GM19025 (cell line): ENCODE data around the gene TRPC4AP.

Source experiments
- ATAC-seq: cut with Tn5 transposase; IDR thresholded peaks from one replicate; pipeline ENCODE4 v1.9.1; 2021; ENCODE audit warnings: mild to moderate bottlenecking, low read depth, moderate library complexity; ENCODE audit not compliant: unreplicated experiment

The TRPC4AP gene

DNA sequence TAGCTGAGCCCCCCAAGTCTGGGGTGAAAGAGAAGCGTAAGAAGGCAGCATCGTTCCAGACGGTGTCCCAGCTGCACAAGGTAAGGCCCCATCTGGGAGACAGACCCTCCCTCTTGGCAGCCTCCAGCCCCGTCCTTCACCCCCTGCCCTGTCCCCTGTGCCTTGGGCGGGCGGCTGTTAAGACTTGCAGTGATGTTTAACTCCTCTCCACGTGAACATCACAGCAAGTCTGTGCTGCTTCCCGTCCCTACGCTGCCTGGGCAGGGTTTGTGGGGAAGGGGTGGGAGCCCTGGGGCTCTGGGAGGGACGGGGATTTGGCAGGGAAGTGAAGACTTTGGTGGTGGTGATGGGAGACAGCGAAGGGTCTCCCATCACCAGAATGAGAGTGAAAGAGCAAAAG, 102.4 kb downstream of the TRPC4AP start:
- no peak for ATAC-seq

DNA sequence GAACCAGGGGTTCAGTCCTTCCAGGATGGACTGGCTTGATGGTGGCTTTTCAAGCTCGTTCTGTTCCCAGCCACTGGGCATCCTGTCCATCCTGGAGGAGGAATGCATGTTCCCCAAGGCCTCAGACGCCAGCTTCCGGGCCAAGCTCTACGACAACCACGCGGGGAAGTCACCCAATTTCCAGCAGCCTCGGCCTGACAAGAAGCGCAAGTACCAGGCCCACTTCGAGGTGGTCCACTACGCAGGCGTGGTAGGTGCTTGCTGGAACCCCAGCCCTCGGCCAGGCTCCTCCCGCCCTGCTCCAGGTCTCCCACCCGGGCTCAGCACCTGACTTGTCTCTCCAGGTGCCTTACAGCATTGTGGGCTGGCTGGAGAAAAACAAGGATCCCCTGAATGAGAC, 102.9 kb downstream of the TRPC4AP start:
- no peak for ATAC-seq

DNA sequence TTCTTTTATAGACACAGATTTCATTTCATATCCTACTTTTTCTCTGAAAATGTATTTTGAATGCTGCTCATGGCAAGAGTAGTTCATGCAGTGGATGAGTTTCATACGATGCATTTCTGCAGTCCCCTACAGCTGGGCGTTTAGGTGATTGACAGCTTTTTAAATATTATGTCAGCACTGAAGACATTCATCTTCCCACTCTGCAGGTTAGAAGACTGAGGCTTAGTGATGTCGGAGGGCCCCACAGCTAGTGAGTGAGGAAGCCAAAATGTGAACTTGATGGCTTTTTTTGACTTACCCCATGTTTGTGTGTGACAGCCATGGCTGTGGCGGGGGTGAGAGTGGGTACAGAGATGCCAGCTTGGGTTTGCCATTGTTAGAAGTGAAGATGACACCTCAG, 103.5 kb downstream of the TRPC4AP start:
- ATAC-seq = no peak

DNA sequence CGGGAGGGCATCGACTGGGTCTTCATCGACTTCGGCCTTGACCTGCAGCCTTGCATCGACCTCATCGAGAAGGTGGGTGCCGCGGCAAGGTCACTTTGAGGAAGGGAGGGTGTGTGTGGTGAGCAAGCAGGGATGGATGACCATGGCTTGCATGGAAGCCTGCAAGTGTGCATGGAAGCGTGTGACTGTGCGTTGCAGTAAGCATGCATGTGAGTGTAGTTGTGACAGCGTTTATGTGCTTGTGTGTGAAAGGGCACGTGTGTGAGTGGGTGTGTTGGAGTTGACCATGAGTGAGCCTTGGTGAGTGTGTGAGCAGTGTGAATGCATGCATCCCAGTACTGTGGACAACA, 104.4 kb downstream of the TRPC4AP start:
- no peak for ATAC-seq

DNA sequence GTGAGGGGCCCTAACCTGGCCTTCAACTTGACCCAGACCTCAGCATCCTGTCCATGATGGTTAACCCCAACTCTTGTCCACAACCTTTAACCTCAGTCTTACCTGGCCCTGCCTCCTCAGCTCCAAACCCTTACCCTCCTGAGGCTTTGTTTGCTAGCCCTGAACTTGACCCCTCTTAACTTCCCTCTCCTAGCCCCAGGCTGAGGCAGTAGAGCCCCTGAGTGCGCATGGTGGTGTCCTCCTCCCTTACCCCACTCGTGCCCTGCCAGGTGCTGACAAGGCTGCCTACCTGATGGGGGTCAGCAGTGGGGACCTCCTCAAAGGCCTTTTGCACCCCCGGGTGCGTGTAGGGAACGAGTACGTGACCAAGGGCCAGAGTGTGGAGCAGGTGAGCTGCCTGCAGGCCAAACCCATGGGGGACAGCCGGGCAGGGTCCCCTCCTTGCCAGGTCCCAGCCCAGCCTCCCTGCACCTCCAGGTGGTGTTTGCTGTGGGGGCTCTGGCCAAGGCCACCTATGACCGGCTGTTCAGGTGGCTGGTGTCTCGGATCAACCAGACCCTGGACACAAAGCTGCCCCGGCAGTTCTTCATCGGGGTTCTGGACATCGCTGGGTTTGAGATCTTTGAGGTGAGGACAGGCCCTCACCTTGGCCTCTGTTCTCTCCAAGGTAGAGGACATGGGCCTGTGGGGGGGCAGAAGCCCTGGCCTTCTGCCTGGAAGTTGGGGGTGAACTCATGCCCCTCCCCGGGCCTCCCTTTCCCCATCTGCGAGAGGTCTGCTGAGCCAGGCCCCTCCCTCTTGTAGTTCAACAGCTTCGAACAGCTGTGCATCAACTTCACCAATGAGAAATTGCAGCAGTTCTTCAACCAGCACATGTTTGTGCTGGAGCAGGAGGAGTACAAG, 105.1 kb downstream of the TRPC4AP start:
- no peak for ATAC-seq

DNA sequence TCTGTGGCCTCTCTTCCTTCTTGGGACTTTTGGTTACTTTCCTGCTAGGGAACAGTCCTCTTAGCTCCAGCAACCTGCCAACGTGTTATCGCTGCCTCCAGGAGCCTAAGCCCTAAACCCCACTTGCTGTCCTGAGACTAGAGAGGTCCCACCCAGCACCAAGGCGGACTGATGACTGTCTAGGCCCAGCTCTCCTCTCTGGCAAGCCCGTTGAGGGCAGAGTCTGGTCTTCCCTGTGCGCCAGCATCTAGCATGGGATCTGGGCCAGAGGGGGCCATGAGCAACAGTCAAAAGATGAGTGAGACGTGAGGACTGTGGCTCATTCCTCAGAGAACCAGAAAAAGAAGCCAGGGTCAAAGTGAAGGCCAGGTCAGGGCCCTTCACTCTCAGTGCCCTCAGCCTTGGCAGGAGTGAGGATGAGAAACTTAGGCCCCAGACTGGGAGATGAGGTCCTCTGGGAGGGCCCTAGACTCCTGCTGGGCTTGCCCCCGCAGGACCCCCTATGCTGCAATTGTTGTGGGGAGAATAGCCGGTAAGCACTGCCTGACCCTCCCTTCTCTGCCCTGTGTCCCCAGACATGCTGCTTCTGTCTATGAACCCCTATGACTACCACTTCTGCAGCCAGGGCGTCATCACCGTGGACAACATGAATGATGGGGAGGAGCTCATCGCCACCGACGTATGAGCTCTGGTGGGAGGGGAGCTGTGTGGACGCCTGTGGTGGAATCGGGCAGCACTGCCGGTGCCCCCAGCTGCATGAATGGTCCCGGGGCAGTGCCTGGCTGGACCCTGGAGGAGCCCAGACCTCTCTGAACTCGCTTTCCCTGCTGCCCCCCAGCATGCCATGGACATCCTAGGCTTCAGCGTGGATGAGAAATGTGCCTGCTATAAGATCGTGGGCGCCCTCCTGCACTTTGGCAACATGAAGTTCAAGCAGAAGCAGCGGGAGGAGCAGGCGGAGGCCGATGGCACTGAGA, 106.0 kb downstream of the TRPC4AP start:
- no peak for ATAC-seq

DNA sequence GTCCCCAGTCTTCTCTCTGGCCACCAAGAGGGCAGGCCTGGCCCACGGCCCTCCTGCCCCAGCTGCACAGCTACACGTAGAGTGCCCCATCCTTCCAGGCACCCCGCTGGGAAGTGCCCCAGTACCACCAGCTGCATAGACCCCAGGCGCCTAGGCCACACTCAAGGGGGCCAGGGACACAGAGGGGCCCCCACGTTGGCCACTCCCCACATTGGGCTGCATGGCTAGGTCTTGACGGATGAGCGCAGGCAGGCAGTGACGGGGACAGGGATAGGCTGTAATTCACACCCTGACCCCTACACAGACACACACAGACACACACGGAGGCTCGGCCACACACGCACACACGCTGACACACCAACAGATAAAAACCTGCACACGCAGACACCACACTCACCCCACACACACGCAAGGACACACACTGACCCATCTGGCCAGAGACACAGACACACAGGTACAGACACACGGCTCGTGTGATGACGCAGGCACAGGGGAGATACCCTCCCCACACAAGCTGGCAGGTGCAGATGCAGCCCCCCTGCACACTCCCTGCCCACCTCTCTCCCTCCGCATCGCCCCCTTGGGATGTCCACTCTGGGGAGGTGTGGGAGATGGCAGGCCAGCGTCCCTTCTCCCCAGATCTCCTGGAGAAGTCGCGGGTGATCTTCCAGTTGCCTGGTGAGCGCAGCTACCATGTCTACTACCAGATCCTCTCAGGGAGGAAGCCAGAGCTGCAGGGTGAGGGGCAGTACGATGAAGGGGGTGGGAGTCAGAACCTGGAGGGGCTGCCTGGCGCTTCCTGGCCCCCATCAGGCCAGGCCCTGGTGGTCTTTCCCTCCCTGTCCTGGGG, 106.9 kb downstream of the TRPC4AP start:
- ATAC-seq = no peak

DNA sequence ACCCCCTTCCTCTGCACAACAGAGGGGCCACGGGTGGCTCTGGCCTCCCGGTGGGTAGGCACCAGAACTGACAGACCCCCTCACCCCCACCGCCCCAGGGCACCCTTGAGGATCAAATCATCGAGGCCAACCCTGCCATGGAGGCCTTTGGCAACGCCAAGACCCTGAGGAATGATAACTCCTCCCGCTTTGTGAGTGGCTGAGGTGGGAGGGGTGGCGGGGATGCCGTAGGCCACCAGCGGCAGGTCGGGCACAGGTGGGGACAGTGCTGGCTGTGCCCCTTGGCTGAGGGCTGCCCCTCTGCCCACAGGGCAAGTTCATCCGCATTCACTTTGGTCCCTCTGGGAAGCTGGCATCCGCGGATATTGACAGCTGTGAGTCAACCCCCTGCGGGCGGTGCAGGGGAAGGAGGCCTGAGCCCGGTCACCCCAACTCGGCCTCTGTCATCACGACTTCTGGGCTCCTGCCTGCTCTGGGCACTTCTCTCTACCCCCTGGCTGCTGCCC, 107.8 kb downstream of the TRPC4AP start:
- no peak for ATAC-seq

DNA sequence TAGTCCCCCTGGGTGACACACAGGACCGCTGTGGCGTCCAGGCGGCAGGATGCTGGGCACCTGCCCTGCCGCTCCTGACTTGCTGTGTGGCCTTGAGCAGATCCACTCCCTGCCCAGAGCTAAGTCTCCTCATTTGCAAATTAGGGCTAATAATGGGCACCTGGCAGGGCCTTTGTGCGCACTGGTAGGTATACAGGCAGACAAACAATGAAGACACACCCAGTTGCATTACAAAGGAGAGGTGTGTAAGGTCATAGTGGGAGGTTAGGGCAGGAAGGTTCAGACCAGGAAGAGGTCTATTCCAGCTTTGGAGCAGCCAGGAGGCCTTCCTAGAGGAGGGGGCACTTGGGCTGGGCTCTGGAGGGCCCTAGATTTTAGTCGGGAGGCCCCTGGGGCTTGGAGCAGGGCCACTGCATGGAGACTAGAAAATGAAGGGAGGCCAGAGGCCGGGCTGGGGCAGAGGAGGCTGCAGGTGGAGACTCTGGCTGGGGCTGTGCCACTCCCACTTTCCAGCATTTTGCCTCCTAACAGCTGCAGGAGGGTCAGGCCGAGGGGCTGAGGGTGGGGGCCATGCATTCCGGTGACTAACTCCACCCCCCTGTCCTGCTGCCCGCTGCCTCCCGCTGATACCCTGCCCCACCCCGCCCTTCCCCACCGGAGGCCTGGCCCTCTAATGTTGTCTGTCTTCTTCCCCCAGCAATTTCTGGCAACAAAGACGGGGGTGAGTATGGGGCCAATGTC, 108.4 kb downstream of the TRPC4AP start:
- ATAC-seq = no peak

DNA sequence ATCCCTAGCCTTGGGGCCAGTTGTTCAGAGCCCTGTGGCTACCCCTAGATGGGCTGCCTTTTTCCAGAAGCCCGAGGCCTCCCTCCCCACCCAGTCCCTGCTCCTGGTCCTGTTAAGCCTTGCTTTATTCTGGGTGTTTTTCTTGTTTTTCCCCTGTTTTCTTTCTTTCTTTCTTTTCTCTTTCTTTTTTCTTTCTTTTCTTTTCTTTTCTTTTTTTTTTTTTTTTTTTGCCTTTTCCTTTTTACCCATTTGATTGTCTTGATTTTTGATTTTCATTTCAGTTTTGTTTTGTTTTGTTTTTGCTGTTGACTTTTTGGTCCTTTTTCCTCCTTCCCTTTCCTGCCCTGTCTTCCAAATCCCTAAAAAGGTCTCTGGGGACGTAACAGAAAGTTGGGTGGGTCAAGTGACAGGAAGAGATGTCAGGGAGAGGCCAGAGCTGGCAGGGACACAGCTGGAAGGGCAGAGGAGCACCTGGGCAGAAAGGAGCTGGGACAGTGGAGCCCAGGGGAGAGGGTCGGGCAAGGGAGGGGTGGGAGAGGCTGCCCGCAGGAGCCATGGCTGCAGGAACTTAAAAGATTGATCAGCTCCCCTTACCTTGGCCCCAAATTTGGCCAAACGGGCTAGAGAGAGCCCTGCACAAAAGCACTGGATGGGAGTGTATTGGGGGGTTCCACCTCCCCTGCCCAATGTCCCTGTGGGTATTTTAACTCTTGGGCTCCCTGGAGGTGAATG, 109.4 kb downstream of the TRPC4AP start:
- ATAC-seq = no peak

DNA sequence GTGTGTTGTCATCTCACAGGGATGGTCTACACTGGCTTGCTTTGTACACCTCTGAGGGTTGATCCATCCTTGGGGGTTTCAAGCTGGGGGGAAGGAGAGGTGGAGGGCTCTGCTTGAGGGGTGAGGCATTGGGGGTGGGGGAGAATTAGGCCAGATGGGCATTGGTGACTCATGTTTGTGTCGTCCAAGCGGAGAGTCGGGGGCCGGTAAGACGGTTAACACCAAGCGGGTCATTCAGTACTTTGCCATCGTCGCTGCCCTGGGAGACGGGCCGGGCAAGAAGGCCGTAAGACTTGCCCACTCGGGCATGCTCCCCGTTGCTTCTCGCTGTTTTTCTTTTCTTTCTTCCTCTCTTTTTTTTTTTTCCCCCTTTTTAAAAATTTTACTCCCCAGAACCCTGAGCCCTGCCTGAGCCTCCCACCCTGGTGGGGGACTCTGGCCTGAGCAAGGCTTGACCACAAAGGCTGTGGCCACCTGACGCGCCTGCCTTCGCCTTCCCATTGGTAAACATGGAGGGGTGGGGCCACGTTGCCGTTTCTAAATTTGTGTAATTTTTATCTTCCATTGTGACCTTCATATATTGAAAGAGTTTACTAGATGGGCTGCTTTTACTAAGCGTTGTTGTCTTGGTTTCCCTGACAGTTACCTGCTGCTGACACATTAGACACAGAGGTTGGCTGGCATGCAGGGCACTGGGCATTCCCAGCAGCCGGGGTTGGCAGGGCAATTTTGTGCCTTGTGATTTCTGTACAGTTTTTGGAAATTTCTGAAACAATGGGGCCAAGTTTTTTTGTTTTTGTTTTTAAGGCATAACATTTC, 110.1 kb downstream of the TRPC4AP start:
- no peak for ATAC-seq

DNA sequence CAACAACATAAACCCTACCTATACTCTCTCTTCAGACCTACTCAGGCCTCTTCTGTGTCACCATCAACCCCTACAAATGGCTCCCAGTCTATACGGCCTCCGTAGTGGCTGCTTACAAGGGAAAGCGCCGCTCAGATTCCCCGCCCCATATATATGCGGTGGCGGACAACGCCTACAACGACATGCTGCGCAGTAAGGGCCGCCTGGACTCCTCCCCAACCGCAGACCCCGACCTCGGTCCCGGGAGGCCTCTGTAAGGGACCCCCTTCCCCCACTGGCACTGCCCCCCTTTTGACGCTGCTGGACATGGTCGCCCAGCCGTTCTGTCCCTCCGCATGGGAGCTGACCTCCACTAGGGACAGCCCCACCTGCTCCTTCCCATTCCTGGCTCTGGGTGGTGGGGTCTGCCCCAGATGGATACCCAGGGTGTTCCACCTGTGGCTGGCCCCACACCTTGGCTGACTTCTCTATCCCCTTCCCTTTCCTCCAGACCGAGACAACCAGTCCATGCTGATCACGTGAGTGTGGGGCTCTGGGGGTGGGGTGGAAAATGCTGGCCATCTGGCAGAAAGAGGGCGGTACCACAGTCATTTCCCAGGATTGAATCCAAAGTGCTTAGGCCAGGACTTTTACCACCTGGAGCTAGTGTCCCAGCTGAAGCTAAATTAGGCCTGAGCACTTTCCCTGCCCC, 111.9 kb downstream of the TRPC4AP start:
- ATAC-seq = no peak

DNA sequence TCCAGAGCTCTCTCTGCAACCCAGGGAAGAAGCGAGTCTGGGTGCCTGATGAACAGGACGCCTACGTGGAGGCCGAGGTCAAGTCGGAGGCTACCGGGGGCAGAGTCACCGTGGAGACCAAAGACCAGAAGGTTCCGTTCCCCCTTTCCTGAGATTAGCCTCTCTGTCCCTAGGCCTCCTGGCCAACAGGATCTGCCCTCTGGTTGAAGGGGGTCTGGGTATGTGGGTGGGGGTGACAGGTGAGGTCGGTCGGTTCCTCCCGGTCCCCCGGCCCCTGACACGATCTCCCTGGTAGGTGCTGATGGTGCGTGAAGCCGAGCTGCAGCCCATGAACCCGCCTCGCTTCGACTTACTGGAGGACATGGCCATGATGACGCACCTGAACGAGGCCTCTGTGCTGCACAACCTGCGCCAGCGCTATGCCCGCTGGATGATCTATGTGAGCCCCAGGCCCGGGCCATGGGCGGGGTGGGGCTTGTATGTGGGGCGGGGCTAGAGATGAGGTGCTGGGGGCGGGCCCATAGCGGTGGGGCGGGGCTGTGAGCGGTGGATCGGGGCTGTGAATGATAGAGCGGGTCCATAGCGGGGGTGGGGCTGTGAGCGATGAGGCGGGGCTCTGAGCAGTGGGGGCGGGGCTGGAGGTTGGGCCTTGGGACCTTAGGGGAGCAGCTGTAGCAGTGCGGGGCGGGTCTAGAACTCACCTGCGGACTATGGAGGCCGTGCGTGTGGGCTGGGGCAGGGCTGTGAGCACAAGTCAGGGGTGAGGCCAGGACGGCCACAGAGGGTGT, 113.0 kb downstream of the TRPC4AP start:
- ATAC-seq = no peak

DNA sequence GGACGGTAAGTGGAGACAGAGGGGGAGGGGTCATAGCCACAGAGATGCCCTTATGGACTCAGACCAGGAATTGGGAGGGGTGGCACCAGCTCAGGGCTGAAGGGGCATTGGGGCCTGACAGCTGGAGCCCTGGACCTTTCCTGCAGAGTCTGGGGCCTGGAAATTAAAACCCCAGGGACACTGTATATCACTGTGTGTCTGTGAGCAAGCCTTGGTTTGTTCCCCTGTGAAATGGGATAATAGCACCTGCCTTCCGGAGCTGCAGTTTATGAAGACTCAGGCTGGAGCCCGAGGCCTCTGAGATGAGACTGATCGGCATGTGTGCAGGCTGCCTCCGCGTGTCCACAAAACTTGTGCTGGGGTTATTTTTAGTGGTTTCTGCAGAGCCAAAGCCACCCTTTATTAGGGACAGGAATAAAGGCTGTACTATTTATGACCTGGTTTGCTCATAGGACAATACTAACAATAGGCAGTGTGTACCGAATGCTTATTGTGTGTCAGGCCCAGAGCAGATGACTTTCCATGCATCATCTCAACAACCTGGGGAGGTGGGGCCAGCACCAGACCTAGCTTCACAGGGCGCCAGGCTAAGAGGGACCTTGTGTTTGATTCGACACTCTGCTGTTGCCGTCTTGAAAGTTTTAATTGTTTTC, 114.4 kb downstream of the TRPC4AP start:
- ATAC-seq = no peak

DNA sequence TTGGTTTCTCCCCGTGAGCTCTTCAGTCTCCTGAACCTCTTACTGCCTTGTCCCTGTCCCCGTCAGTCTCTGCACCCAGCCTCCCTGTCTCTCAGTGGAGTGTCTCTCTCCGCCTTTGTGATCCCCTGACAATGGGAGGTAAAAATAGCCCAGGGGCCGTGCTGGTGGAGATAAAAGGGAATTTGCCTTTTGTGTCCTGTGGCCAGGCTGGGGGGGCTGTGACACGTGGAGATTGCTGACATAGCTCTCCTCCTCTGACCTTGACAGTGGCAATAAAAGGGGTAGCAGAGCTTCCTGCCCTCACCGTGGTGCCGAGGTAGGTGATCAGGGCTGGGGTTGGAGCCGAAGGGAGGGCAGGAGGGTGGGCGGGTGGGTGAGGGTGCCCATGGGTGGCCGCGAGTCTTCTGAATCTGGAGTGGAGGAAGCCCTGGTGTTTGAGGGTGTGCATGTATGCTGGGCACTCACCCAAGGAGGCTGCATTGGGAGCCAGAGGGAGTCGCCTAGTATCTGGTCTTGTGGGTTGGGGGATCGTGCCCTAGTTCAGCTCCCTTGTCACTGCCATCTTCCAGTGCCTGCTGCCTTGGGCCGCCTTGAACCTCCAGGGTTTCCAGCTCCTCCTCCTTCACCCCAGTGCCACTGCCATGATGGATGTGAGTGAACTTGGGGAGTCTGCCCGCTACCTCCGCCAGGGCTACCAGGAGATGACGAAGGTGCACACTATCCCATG, 115.1 kb downstream of the TRPC4AP start:
- ATAC-seq = no peak

DNA sequence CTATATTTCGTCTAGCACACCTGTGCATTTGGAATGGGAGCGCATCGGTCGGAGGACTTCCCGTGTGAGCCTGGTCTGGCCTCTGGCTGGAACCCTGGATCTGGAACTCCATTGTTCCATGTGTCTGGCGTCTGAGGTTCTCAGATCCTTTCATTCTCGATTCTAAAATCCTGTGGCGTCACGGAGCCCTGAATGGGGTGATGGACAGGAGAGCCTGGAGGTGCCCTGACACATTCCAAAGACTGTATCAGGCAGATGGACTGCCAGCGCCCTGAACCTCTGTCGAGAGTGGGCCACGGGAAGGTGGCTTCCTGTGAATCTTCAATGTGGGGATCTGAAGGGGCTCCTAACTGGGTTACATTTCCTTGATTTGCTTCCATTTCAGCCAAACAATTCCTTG, 116.3 kb downstream of the TRPC4AP start:
- no peak for ATAC-seq
